Mucosa of descending colon (tissue), 3 donors: Measurements from ENCODE around the gene TDRD1. TPM values are rescaled to one million over a fixed set of nuclear protein-coding genes. Genes with fewer than 3 reads are reported as not detected.

Source experiments
- ATAC-seq: fragments of 200-7000 bp; cut with Tn5 transposase; one replicate; pipeline ENCODE4 v1.9.1; 2020; ENCODE audit warnings: mild to moderate bottlenecking, moderate library complexity
- DNase-seq, 3 donors: peaks; one replicate each; pipeline ENCODE4 v3.0.0-alpha.2; 2020
- H3K36me3 ChIP-seq: fragments of 200-600 bp; one replicate; pipeline ENCODE4 v1.8.0; 2021; ENCODE audit warnings: low read depth, mild to moderate bottlenecking
- H3K4me1 ChIP-seq: fragments of 200-600 bp; one replicate; pipeline ENCODE4 v1.8.0; 2021; ENCODE audit warnings: low read depth, mild to moderate bottlenecking
- H3K4me3 ChIP-seq: fragments of 200-600 bp; one replicate; pipeline ENCODE4 v1.8.0; 2021; ENCODE audit warnings: mild to moderate bottlenecking
- H3K9me3 ChIP-seq: fragments of 200-600 bp; one replicate; pipeline ENCODE4 v1.8.0; 2021; ENCODE audit warnings: mild to moderate bottlenecking
- intact Hi-C, 2 donors: fragments of 100-400 bp; cut with DNase I in 1 of 2; cut with micrococcal nuclease in 1 of 2; formaldehyde crosslinking; loops; one replicate each; pipeline versions ENCODE4 v1.11.0 to v1.11.1; 2022; cut with DNase I, micrococcal nuclease
- total RNA-seq, 3 donors: library from RNA; stranded (reverse); fragmentation: NEBNext Ultra II Directional in 2 of 3; extraction: Animal tissue kit (Norgen Biotek cat#: 25700) in 2 of 3; gene quantifications; one replicate each; pipeline versions ENCODE4 v1.2.1 to v1.2.4, GENCODE V29; 2021 to 2023
- TF ChIP-seq, protein P1 (sequence below): fragments of 200-600 bp; IDR thresholded peaks from one replicate; pipeline ENCODE4 v1.8.0; 2022; ENCODE audit warnings: antibody characterized with exemption, mild to moderate bottlenecking
- donor health status: DM: no; HTN: no; CAD: no; lungs with moderate emphysema.
- donor health status: DM: no; HTN: no; CAD: no.
- donor health status: DM: no; HTN: yes; CAD: no.

Gene TDRD1
- total RNA-seq, 3 donors from 2014 or later = 0.06 to 1.7 (median 0.09) TPM

DNA sequence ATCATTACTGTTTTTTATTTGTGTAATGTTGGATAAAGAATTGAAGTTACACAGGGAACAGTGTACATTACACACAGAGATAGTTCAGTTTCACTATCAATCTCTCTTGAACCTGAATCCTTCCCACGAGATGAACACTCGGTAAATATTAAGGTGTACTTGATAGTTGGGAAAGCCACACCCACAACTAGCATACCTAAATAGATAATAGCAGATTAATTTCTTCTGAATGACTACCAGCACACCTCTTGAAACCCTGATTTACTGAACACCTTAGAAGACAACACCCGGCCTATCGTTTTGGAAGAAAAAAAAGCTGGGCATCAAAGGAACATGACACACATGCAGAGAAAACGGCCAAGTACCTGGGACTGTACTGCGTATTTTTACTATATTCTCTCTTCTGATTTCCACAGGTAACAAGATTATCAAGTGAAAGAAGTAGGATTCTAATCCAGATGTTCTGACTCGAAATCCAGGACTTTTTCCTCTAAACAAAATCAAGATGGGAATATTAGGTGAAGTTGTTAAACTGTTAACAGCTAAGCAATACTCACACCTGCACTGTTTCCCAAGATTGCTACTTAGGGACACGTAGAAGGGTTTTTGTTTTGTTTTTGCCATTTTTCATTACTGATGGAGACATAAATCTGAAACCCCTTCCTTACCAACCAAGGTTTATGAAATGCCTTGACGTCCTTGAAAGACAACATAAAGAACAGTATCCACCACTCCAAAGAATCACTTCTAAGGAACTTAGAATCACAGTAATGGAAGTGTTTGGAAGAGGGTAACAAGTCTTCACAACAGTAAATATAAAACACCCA, 6.2 kb upstream of the TDRD1 start:
- H3K36me3 ChIP-seq = no peaks in the 10 kb centered on the region
- peaks cover 10% of the 10 kb centered on the region for H3K4me1 ChIP-seq
- TF ChIP-seq, protein P1, sequence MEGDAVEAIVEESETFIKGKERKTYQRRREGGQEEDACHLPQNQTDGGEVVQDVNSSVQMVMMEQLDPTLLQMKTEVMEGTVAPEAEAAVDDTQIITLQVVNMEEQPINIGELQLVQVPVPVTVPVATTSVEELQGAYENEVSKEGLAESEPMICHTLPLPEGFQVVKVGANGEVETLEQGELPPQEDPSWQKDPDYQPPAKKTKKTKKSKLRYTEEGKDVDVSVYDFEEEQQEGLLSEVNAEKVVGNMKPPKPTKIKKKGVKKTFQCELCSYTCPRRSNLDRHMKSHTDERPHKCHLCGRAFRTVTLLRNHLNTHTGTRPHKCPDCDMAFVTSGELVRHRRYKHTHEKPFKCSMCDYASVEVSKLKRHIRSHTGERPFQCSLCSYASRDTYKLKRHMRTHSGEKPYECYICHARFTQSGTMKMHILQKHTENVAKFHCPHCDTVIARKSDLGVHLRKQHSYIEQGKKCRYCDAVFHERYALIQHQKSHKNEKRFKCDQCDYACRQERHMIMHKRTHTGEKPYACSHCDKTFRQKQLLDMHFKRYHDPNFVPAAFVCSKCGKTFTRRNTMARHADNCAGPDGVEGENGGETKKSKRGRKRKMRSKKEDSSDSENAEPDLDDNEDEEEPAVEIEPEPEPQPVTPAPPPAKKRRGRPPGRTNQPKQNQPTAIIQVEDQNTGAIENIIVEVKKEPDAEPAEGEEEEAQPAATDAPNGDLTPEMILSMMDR = no peak
- DNase-seq = no peak
- peaks cover 12% of the 10 kb centered on the region for H3K9me3 ChIP-seq
- H3K4me3 ChIP-seq = peak overlapping the region; percentile 92
- intact Hi-C loops = no loop called here
- no peak for ATAC-seq

GRCh38 chr10:114173603-114173920, 5.6 kb upstream of the TDRD1 start:
- no peak for DNase-seq
- TF ChIP-seq, protein P1 = no peak
- intact Hi-C loops = no loop called here

DNA sequence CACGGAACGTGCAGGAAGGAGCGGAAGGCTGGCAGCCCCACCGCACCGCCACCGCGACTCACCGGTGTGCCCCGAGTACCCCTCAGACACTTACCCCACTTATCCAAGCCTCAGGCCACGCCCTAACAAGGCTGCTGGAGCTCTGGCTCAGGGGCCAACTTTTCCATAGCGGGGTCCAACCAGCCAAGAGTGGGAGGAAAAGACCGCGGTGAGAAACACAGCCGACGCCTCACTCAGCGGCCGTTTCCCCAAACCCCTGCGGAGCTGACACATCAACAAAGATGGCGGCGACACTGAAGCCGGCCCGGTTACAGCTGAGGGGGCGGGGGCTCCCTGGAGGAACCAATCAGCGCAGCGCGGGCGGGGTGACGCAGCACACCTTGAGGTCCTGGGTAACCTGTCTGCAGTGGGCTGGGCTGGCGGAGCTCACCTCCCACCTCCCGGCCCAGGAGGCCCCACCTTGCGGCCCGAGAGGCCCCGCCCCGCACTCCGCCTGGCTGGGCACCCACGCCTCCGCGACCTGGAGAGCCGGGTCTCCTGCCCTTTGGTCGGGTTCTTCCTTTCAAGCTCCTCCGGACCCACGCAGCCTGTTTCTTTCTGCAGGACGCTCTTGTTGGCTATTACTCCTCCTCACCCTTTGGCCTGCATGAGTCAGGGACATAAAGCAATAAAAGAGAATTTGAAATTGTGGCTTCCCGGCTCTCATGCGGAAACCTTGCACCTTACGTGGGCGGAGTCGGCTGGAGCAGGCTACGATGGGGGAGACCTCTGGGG, 5.0 kb upstream of the TDRD1 start, which contains the start of gene CCDC186:
TSS of gene CCDC186 (minus strand) at position 283 of the 774 bp plus-strand sequence. CDS start 10,935 bp downstream, outside the sequence.
- intact Hi-C loops = no loop called here
- Histone ChIP-seq H3K9me3 (peaks cover 3% of the 10 kb centered on the region), H3K4me3 (peak within 1 kb of the TSS; percentile 92), H3K36me3 (no peaks in the 10 kb centered on the region), H3K4me1 (peaks cover 10% of the 10 kb centered on the region)
- ATAC-seq = peak; percentile 96
- TF ChIP-seq, protein P1 = no peak
- DNase-seq = peak; percentile 98 to 99 (median 99)

More at GRCh38 chr10:114173603-114173920, 5.6 kb upstream of the TDRD1 start:
- Histone ChIP-seq H3K9me3 (peaks cover 9% of the 10 kb centered on the region), H3K36me3 (no peaks in the 10 kb centered on the region), H3K4me1 (peaks cover 10% of the 10 kb centered on the region), H3K4me3 (peak overlapping the region; percentile 92)
- peak; percentile 5 for ATAC-seq

- TF ChIP-seq, protein P1 = no peak
- intact Hi-C loops = no loop called here
- Histone ChIP-seq H3K36me3 (no peaks in the 10 kb centered on the region), H3K4me3 (peak overlapping the region; percentile 92), H3K9me3 (no peaks in the 10 kb centered on the region), H3K4me1 (peaks cover 10% of the 10 kb centered on the region)
- DNase-seq = no peak
- peak; percentile 71 for ATAC-seq
Measured at GRCh38 chr10:114174695-114175188, 4.4 kb upstream of the TDRD1 start.

- TF ChIP-seq, protein P1 = no peak
- intact Hi-C loops = no loop called here
- H3K9me3 ChIP-seq = no peaks in the 10 kb centered on the region
- no peak for DNase-seq
- H3K36me3 ChIP-seq = no peaks in the 10 kb centered on the region
- peaks cover 10% of the 10 kb centered on the region for H3K4me1 ChIP-seq
- no peak for ATAC-seq
- H3K4me3 ChIP-seq = no peak overlapping the region
Measured at GRCh38 chr10:114175667-114176066, 3.5 kb upstream of the TDRD1 start.
